AG04449 (cell line): Measurements from ENCODE around the gene USP49.

ENCODE experiments used
- CTCF ChIA-PET: fragments of 350-600 bp; formaldehyde crosslinking; extraction: SDS; loops from one replicate; lab custom pipeline; 2021; ENCODE audit warnings: antibody characterized with exemption; lab: Yijun Ruan, JAX
- POLR2A ChIA-PET: fragments of 400-600, 350-600 bp; formaldehyde crosslinking; extraction: SDS; loops from one replicate; lab custom pipeline; 2020; ENCODE audit warnings: antibody characterized with exemption, inconsistent platforms; lab: Yijun Ruan, JAX
- DNase-seq: peaks from one replicate; pipeline ENCODE4 v3.0.0-alpha.2; 2010; ENCODE audit warnings: low read depth, low spot score
- H3K4me3 ChIP-seq: 2 replicates; pipeline ENCODE4 v1.5.1; 2011; ENCODE audit warnings: low read depth, mild to moderate bottlenecking, control low read depth, low read length
- CTCF ChIP-seq: IDR thresholded peaks from one replicate; pipeline ENCODE4 v1.5.1; 2011; ENCODE audit warnings: mild to moderate bottlenecking, moderate library complexity, low read length, control low read depth, inconsistent platforms; ENCODE audit not compliant: insufficient read depth; ENCODE audit errors: missing control alignments

USP49 gene

DNA sequence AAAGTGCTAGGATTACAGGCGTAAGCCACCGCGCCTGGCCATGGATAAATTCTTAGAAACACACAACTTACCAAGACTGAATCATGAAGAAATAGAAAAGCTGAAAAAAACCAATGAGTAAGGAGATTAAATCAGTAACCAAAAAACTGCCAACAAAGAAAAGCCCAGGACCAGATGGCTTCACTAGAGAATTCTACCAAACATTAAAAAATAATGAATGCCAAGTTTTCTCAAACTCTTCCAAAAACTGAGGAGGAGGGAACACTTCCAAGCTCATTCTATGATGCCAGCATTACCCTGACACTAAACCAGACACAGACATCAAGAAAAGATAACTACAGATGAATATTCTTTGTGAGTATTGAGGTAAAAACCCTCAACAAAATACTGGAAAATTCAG is 44.3 kb downstream of the USP49 start:
- no peak for DNase-seq
- no peak overlapping the region for H3K4me3 ChIP-seq
- POLR2A ChIA-PET = no interaction called here
- TF ChIP-seq CTCF = no peak
- CTCF ChIA-PET = interaction anchor here (1.1 kb wide), 1 partner anchor 23 kb away, joined by 4 read pairs; no protein-coding TSS in a partner anchor

DNA sequence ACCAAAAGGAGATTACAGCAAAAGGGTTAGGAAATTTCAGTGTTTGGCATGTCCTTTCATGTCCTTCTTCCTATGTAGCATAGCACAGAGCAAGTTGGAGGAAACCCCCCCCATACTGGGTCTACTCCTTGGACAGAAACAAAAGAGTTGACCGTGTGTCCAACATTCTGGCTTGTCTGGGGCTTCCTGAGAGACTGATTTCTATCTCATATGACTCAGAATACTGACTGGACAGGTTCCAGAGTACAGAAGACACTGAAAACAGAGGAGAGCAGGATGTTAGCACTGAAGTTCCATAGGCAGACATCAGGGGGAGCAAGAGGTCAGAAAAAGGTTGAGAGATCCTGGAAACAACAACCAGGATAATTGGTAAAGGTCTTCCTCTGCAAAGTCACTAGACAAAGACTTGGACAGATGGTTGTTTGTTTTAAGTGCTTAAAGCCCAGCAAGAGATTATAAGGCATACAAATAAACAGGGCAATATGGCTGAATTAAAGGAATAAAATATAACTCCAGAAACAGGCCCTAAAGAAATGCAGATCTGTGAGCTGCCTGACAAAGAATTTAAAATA is 48.4 kb downstream of the USP49 start:
- peak; percentile 69 for DNase-seq
- CTCF ChIA-PET = interaction anchor here (0.6 to 5.4 kb wide), 24 partner anchors 9 to 196 kb away, joined by 3 to 84 read pairs (median 4); partner anchors contain the start of genes BYSL and MED20
- POLR2A ChIA-PET = no interaction called here
- no peak overlapping the region for H3K4me3 ChIP-seq
- TF ChIP-seq CTCF = peak; percentile 71

DNA sequence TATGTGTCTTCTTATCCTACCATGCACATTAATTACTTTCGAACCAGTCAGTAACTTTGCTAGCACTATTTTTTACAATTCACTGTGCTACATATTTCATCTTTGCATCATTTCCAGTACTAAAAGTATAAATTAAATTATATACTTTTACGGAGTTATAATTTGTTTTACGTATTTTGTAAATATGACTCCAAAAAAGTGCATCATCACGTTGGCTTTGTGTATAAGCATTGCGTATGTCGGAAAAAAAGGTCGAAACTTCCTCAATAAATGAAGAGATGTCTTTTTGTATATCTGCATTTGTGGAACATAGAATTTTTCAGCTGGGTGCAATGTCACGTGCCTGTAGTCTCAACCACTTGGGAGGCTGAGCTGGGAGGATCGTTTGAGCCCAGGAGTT is 52.0 kb downstream of the USP49 start:
- no peak for TF ChIP-seq CTCF
- POLR2A ChIA-PET = no interaction called here
- CTCF ChIA-PET = interaction anchor here (1.0 to 1.7 kb wide), 4 partner anchors 56 to 205 kb away, joined by 3 to 5 read pairs (median 4); partner anchors contain the start of genes BYSL, MED20 and TOMM6
- H3K4me3 ChIP-seq = no peak overlapping the region
- DNase-seq = no peak

DNA sequence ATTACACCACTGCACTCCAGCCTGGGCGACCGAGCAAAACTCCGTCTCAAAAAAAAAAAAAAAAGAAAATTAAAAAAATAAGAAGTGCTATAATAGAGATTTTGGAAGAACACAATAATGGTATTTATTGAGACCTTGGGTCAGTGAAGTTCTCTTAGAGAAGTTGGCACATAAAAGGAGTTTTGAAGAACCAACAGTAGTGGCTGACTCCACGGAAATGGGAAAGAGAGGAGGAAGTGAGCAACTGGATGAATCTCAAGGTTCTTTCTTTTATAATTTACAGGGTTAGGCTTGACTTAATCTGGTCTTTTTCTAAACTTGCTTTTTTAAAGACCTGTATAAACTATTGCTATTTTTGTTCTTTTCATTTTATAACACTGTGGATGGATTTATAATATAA is 54.8 kb downstream of the USP49 start:
- CTCF ChIA-PET = interaction anchor here (1.0 to 1.2 kb wide), 2 partner anchors 52 to 81 kb away, joined by 3 to 4 read pairs; partner anchors contain the start of genes BYSL, MED20 and TOMM6
- no peak for TF ChIP-seq CTCF
- DNase-seq = no peak
- H3K4me3 ChIP-seq = no peak overlapping the region
- POLR2A ChIA-PET = no interaction called here

- TF ChIP-seq CTCF = no peak
- no peak for DNase-seq
- POLR2A ChIA-PET = no interaction called here
- CTCF ChIA-PET = interaction anchor here (0.8 to 1.0 kb wide), 2 partner anchors 10 to 208 kb away, joined by 3 read pairs; no protein-coding TSS in a partner anchor
- no peak overlapping the region for H3K4me3 ChIP-seq
Measured at GRCh38 chr6:41836660-41837052, 58.5 kb downstream of the USP49 start.

GRCh38 chr6:41836022-41836659 is 59.0 kb downstream of the USP49 start:
- ChIA-PET POLR2A (no interaction called here), CTCF (interaction anchor here (0.8 to 1.1 kb wide), 4 partner anchors 11 to 208 kb away, joined by 3 read pairs; no protein-coding TSS in a partner anchor)
- TF ChIP-seq CTCF = no peak
- no peak for DNase-seq
- no peak overlapping the region for H3K4me3 ChIP-seq
